T1000 (cell line): ENCODE results near the gene ABCC9.
"Not testable (repeated sequence)": the region's sequence is repeated elsewhere in the genome, so short reads cannot be mapped to it uniquely, and the experiment has no call there.

Experiments
- DNase-seq: peaks from one replicate; lab custom pipeline; 2025; ENCODE audit warnings: mixed read lengths; lab: John Stamatoyannopoulos, UW

Gene ABCC9

DNA sequence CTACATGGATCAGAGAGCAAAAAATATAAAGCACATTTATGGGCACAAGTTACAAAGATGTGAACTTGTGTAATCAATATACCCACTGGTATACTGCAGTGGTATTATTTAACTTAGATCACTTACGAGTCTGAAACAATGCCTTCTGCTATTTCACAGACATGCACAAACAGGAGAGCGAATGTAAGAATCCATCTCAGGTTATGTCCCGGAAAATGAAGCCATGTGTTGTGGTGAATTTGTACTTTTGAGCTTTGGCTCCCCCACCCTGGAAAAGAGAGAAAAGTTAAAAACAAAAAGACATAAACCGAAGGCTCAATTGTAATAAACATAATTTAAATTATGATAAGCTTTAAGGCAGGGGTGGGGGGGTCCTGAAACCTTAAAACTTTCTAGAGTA is 7.6 kb downstream of the ABCC9 start:
- DNase-seq, result no peak

- DNase-seq, result not testable (repeated sequence)
Observed at GRCh38 chr12:21929972-21930371, 11.3 kb downstream of the ABCC9 start.

- peak; percentile 26 for DNase-seq
Observed at GRCh38 chr12:21925296-21925913, 15.8 kb downstream of the ABCC9 start.

DNA sequence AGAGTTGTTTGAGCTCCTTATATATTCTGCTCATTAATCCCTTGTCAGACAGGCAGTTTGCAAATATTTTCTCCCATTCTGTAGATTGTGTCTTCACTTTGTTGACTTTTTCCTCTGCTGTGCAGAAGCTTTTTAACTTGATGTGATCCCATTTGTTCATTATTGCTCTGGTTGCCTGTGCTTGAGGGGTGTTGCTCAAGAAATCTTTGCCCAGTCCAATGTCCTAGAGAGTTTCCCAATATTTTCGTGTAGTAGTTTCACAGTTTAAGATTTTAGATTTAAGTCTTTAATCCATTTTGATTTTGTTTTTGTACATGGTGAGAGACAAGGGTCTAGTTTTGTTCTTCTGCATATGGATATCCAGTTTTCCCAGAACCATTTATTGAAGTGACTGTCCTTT is 19.8 kb downstream of the ABCC9 start:
- DNase-seq, result no peak

DNA sequence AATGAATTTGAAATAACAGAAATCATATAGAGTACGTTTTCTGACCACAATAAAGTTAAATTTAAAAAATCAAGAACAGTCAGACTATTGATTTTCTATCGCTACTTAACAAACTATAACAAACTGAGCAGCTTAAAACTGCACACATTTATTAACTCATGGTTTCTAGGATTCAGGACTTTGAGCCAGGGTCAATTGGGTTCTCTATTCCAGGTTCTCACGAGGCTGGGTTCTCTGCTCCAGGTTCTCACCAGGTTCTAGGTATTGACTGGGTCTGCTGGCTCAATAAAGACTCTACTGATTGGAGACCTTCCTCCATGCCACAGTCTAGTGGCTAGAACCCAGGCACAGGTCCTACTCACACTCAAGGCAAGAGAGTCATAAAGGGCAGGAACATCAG is 22.8 kb downstream of the ABCC9 start:
- no peak for DNase-seq

- DNase-seq, result no peak
Observed at GRCh38 chr12:21913823-21914222, 27.4 kb downstream of the ABCC9 start.

DNA sequence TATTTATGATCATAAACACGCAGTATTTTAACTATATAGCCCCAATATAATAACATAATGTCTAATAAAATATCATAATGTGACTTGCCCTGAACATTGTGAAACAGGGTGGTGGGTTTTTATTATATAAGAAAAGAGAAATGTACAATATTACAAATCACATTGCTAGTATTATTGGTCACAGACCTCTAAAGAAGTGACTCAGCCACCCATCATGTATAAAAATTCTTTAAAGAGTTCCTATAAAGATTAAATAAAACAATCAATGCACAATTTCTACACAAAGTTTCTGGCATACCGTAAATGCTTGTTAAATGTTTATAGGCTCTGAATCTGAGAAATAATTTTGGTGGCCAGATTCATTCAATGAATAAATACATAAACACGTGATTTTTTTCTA is 28.9 kb downstream of the ABCC9 start:
- DNase-seq, result no peak

GRCh38 chr12:21911832-21912231 is 29.4 kb downstream of the ABCC9 start:
- DNase-seq, result no peak

- no peak for DNase-seq
Observed at GRCh38 chr12:21910657-21911056, 30.6 kb downstream of the ABCC9 start.

- DNase-seq, result no peak
Observed at GRCh38 chr12:21907948-21908837, 33.0 kb downstream of the ABCC9 start.

DNA sequence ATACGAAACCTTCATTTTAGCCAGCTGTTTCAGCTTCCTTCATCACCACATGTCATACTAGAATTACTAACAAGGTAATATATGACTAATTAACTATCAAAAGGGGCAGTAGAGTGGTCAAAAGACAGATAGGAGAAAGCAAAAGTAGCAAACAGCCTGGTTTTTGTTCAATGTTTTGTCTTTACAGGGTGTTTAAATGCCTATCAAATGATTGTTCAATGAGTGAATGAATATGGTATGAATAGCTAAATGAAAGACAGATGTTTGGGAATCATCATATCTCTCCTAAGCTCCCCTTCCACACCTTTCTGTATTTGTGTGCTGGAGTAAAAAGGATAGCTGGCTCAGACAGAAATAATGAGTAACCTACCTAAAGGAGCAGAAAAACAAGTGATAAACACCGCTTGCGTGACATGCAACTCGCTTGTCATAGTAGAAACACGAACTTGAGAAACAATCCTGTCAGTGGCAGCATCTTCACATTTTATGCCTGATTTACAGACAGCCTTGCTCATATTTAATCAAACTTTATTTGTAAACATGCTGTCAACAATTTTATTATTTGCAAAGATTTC is 34.2 kb downstream of the ABCC9 start:
- no peak for DNase-seq

- not testable (repeated sequence) for DNase-seq
Observed at GRCh38 chr12:21899532-21899931, 41.7 kb downstream of the ABCC9 start.

DNA sequence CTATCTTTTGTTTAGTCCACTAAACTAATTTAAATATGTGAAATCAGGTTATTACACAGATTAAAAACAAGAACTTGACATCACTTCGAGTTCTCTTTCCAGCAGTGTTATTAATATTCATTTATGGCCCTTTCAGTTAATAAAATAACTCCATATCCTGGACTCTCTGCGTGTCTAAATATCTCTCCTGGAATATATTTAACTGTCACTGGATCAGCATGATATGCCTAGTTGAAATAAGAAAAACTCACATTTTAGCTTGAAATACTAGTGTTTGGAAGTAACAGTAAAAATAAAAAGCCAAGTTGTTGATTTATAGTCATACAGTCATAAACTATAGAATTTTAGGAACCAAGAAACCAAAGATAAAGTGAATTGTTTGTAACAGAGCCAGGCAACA is 45.6 kb downstream of the ABCC9 start:
- DNase-seq, result no peak

DNA sequence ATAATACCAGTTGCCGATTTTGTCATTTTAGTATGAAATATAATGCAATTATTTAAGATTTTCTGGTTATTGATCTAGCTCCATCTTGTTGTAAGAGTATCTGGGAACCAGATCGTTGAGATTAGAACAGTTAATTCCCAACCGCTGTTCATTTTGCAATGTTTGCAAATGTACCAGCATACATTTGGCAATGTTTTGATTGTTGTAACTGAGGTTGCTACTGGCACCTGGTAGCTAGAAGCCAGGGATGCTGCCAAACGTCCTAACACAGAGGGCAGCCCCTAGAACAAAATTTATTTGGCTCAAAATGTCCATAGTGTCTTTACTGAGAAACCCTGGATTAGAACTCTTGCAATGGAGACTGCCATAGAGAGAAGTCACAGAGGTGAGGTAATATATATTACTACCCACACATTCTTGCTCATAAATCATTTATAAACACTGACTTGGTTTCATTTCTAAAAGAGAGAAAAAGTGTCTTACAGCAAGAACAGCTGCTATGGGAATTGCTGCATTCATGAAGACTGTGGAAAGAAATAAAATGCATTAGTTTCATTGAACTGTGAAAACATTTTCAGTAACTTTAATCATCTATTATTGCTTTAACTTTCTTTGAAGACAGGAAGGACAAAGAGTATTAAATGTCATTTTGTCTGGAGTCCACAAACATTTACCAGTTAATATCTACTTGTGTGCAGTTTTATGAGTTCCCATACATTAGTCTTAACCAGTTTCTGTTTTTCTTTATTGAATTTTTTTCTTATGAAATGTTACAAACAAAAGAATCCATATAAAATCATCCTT is 46.2 kb downstream of the ABCC9 start:
- no peak for DNase-seq

DNA sequence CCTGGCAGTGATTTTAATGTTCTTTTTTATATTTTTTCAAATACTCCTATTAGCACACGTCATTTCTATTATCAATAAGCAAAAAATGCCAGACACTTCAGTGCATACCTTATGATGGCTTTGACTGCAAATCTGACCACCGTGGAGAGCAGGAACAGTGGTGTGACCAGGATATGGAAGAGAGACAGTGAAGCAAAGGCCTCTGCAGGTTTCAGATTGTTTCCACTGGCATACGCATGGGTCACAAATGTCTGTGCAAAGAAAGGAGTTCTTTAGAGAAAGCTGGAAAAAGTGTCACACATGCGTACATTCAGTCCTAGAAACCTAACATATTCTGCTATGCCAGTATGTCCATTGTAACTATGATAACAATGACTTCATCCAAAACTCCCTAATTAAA is 47.3 kb downstream of the ABCC9 start:
- DNase-seq, result no peak

DNA sequence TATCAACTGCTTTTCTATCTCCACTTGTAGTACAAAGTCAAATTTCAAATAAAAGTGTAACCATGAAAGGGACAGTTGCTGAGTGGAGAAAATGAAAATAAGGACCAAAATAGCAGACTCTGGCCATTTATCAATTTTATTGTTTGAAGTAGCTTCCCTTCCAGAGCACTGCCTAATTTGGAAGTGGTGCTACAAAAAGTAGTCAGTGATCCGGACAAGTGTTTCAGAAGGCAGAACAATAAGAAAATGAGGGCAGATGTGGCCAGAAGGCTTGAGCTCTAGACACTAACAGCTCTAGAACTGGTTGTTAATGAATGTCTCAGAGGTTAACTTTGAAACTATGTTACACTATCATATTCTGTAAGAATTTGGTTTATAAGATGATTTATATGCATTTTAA is 48.9 kb downstream of the ABCC9 start:
- DNase-seq, result no peak

DNA sequence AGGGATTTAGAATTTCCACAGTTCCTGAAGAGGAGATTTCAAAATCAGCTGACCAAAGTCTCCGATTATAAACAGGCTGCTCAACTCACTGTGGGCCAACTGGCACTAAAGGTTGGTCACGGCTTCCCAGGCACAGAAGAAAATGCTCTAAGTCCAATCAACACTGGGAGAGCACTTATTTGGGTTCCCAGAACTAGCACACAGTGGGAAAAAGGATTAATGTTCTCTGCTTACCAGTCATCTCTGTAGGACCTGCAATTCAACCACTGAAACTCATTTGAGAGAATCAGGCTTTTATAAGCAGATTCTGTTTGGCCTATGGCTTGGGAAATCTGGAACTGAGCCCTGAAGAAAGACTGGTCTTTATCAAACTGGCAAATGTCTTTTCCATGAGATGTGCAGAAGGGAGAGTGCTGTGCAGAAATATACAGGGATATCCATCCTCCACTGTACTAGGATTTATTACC is 49.4 kb downstream of the ABCC9 start:
- DNase-seq, result no peak

GRCh38 chr12:21888276-21888863 is 52.9 kb downstream of the ABCC9 start:
- DNase-seq, result no peak

- no peak for DNase-seq
Observed at GRCh38 chr12:21884936-21885335, 56.3 kb downstream of the ABCC9 start.

GRCh38 chr12:21882635-21883034 is 58.6 kb downstream of the ABCC9 start:
- DNase-seq, result no peak

GRCh38 chr12:21881965-21882364 is 59.3 kb downstream of the ABCC9 start:
- no peak for DNase-seq

- no peak for DNase-seq
Observed at GRCh38 chr12:21879312-21879711, 61.9 kb downstream of the ABCC9 start.
